ENCODE results near the gene KLHL26.

- TF ChIP-seq EZH2phosphoT487 (IDR thresholded peaks at IDR 0.05; ENCODE audit: borderline replicate concordance) (no peak), YY1 (IDR thresholded peaks at IDR 0.05; ENCODE audit: extremely low read depth, insufficient replicate concordance, low read depth, low read length) (peak; percentile 42), CTCF (IDR thresholded peaks at IDR 0.05 in 2 of 3, conservative IDR thresholded peaks at IDR 0.05 in 1 of 3; ENCODE audit: borderline replicate concordance in 1 of 3, insufficient read depth in 1 of 3, low read depth in 2 of 3, low read length in 2 of 3) (peak; percentile 77 to 95 (median 81)), POLR2A (IDR thresholded peaks at IDR 0.05; ENCODE audit: borderline replicate concordance, extremely low read depth, insufficient read depth, insufficient read length) (peak; percentile 19), ZBTB33 (IDR thresholded peaks at IDR 0.05; ENCODE audit: extremely low read depth, insufficient replicate concordance, low read length) (peak; percentile 59), REST (IDR thresholded peaks at IDR 0.05; ENCODE audit: low read depth) (no peak), ZFX (IDR thresholded peaks at IDR 0.05) (peak; percentile 37; the same call in 1 of the 2 replicates), RAD21 (IDR thresholded peaks at IDR 0.05; ENCODE audit: low read depth) (peak; percentile 67), SRF (IDR thresholded peaks at IDR 0.05; ENCODE audit: low read depth) (no peak), CEBPB (IDR thresholded peaks at IDR 0.05; ENCODE audit: low read depth) (no peak), EGR1 (IDR thresholded peaks at IDR 0.05; ENCODE audit: low read depth) (no peak), ZNF274 (IDR thresholded peaks at IDR 0.05; ENCODE audit: low read depth, low read length) (no peak)
These were observed 46.3 kb upstream of the KLHL26 start for GRCh38 chr19:18590273-18591272.

Data from HCT116 (cell line).